ENCODE measurements around the gene TMED9.
"Not testable (repeated sequence)": the region's sequence is repeated elsewhere in the genome, so short reads cannot be mapped to it uniquely, and the experiment has no call there.

Gene TMED9

GRCh38 chr5:177557041-177557647 is 34.9 kb upstream of the TMED9 start:
- ATAC-seq (ENCODE audit: low read depth) = no peak
- H3K9me3 Mint-ChIP-seq = no peaks in the 10 kb centered on the region
- H3K27me3 Mint-ChIP-seq = no peaks in the 10 kb centered on the region
- no peak for DNase-seq (ENCODE audit: low spot score in 2 of 2)
- H3K4me3 Mint-ChIP-seq = no peak overlapping the region
- peaks cover 16% of the 10 kb centered on the region for H3K4me1 Mint-ChIP-seq
- no peaks in the 10 kb centered on the region for H3K36me3 Mint-ChIP-seq
- no peak overlapping the region for H3K27ac Mint-ChIP-seq

GRCh38 chr5:177557796-177558195 is 34.2 kb upstream of the TMED9 start:
- DNase-seq (ENCODE audit: low spot score in 2 of 2) = no peak
- no peaks in the 10 kb centered on the region for H3K9me3 Mint-ChIP-seq
- no peaks in the 10 kb centered on the region for H3K36me3 Mint-ChIP-seq
- no peaks in the 10 kb centered on the region for H3K27me3 Mint-ChIP-seq
- ATAC-seq (ENCODE audit: low read depth) = no peak
- no peak overlapping the region for H3K27ac Mint-ChIP-seq
- H3K4me1 Mint-ChIP-seq = peaks cover 11% of the 10 kb centered on the region
- H3K4me3 Mint-ChIP-seq = no peak overlapping the region

GRCh38 chr5:177559446-177559941 is 32.5 kb upstream of the TMED9 start:
- not testable (repeated sequence) for H3K27me3 Mint-ChIP-seq; H3K4me1 Mint-ChIP-seq; H3K27ac Mint-ChIP-seq; H3K36me3 Mint-ChIP-seq; DNase-seq (ENCODE audit: low spot score in 2 of 2); ATAC-seq (ENCODE audit: low read depth); H3K9me3 Mint-ChIP-seq; H3K4me3 Mint-ChIP-seq

- H3K9me3 Mint-ChIP-seq = no peaks in the 10 kb centered on the region
- no peak overlapping the region for H3K27ac Mint-ChIP-seq
- H3K4me3 Mint-ChIP-seq = no peak overlapping the region
- no peaks in the 10 kb centered on the region for H3K4me1 Mint-ChIP-seq
- DNase-seq (ENCODE audit: low spot score in 2 of 2) = no peak
- H3K27me3 Mint-ChIP-seq = peaks cover 14% of the 10 kb centered on the region
- no peak for ATAC-seq (ENCODE audit: low read depth)
- no peaks in the 10 kb centered on the region for H3K36me3 Mint-ChIP-seq
These were observed 27.0 kb upstream of the TMED9 start for GRCh38 chr5:177565046-177565445.

- Mint-ChIP-seq H3K36me3 (peaks cover 2% of the 10 kb centered on the region), H3K4me1 (no peaks in the 10 kb centered on the region), H3K9me3 (peaks cover 1% of the 10 kb centered on the region), H3K27ac (no peak overlapping the region), H3K27me3 (peaks cover 14% of the 10 kb centered on the region), H3K4me3 (no peak overlapping the region)
- ATAC-seq (ENCODE audit: low read depth) = no peak
- DNase-seq (ENCODE audit: low spot score in 2 of 2) = no peak
These were observed 23.7 kb upstream of the TMED9 start for GRCh38 chr5:177568326-177568725.

GRCh38 chr5:177569894-177570293 is 22.1 kb upstream of the TMED9 start:
- H3K4me1 Mint-ChIP-seq = no peaks in the 10 kb centered on the region
- H3K36me3 Mint-ChIP-seq = peaks cover 2% of the 10 kb centered on the region
- peaks cover 1% of the 10 kb centered on the region for H3K9me3 Mint-ChIP-seq
- H3K27me3 Mint-ChIP-seq = peaks cover 14% of the 10 kb centered on the region
- H3K4me3 Mint-ChIP-seq = no peak overlapping the region
- no peak for ATAC-seq (ENCODE audit: low read depth)
- no peak overlapping the region for H3K27ac Mint-ChIP-seq
- DNase-seq (ENCODE audit: low spot score in 2 of 2) = no peak

- ATAC-seq (ENCODE audit: low read depth) (no peak), DNase-seq (ENCODE audit: low spot score in 2 of 2) (no peak)
- no peaks in the 10 kb centered on the region for H3K27me3 Mint-ChIP-seq
- H3K4me1 Mint-ChIP-seq = no peaks in the 10 kb centered on the region
- H3K9me3 Mint-ChIP-seq = peaks cover 1% of the 10 kb centered on the region
- H3K36me3 Mint-ChIP-seq = peaks cover 2% of the 10 kb centered on the region
- no peak overlapping the region for H3K27ac Mint-ChIP-seq
- H3K4me3 Mint-ChIP-seq = no peak overlapping the region
These were observed 16.5 kb upstream of the TMED9 start for GRCh38 chr5:177575488-177575887.

- H3K4me3 Mint-ChIP-seq = no peak overlapping the region
- H3K27me3 Mint-ChIP-seq = no peaks in the 10 kb centered on the region
- ATAC-seq (ENCODE audit: low read depth) = no peak
- H3K27ac Mint-ChIP-seq = no peak overlapping the region
- peaks cover 2% of the 10 kb centered on the region for H3K36me3 Mint-ChIP-seq
- DNase-seq (ENCODE audit: low spot score in 2 of 2) = no peak
- H3K9me3 Mint-ChIP-seq = peaks cover 1% of the 10 kb centered on the region
- H3K4me1 Mint-ChIP-seq = no peaks in the 10 kb centered on the region
These were observed 15.8 kb upstream of the TMED9 start for GRCh38 chr5:177576169-177576568.

- no peaks in the 10 kb centered on the region for H3K27me3 Mint-ChIP-seq
- no peaks in the 10 kb centered on the region for H3K36me3 Mint-ChIP-seq
- no peak overlapping the region for H3K27ac Mint-ChIP-seq
- DNase-seq (ENCODE audit: low spot score in 2 of 2) (no peak), ATAC-seq (ENCODE audit: low read depth) (no peak)
- no peaks in the 10 kb centered on the region for H3K9me3 Mint-ChIP-seq
- H3K4me3 Mint-ChIP-seq = no peak overlapping the region
- no peaks in the 10 kb centered on the region for H3K4me1 Mint-ChIP-seq
These were observed 13.7 kb upstream of the TMED9 start for GRCh38 chr5:177578316-177578715.

- H3K27ac Mint-ChIP-seq = no peak overlapping the region
- peaks cover 5% of the 10 kb centered on the region for H3K27me3 Mint-ChIP-seq
- ATAC-seq (ENCODE audit: low read depth) (no peak), DNase-seq (ENCODE audit: low spot score in 2 of 2) (no peak)
- H3K36me3 Mint-ChIP-seq = peaks cover 2% of the 10 kb centered on the region
- H3K4me3 Mint-ChIP-seq = no peak overlapping the region
- peaks cover 9% of the 10 kb centered on the region for H3K4me1 Mint-ChIP-seq
- no peaks in the 10 kb centered on the region for H3K9me3 Mint-ChIP-seq
These were observed 3.5 kb upstream of the TMED9 start for GRCh38 chr5:177588413-177588909.

- Mint-ChIP-seq H3K4me1 (peaks cover 12% of the 10 kb centered on the region), H3K9me3 (no peaks in the 10 kb centered on the region), H3K27me3 (peaks cover 1% of the 10 kb centered on the region), H3K27ac (no peak overlapping the region), H3K4me3 (no peak overlapping the region), H3K36me3 (peaks cover 17% of the 10 kb centered on the region)
- no peak for ATAC-seq (ENCODE audit: low read depth)
- DNase-seq (ENCODE audit: low spot score in 2 of 2) = no peak
These were observed 1.6 kb upstream of the TMED9 start for GRCh38 chr5:177590406-177590805.

- Mint-ChIP-seq H3K9me3 (no peaks in the 10 kb centered on the region), H3K27me3 (peaks cover 1% of the 10 kb centered on the region), H3K4me1 (peaks cover 9% of the 10 kb centered on the region), H3K4me3 (peak overlapping the region; percentile 98), H3K27ac (no peak overlapping the region), H3K36me3 (peaks cover 24% of the 10 kb centered on the region)
- DNase-seq (ENCODE audit: low spot score in 2 of 2) (no peak), ATAC-seq (ENCODE audit: low read depth) (no peak)
These were observed 353 bp upstream of the TMED9 start for GRCh38 chr5:177591690-177592009.

- no peak for ATAC-seq (ENCODE audit: low read depth)
- Mint-ChIP-seq H3K4me1 (peaks cover 9% of the 10 kb centered on the region), H3K4me3 (peak overlapping the region; percentile 98), H3K36me3 (peaks cover 24% of the 10 kb centered on the region), H3K9me3 (no peaks in the 10 kb centered on the region), H3K27me3 (peaks cover 1% of the 10 kb centered on the region), H3K27ac (no peak overlapping the region)
- no peak for DNase-seq (ENCODE audit: low spot score in 2 of 2)
These were observed 902 bp downstream of the TMED9 start for GRCh38 chr5:177592905-177593304.

- Mint-ChIP-seq H3K9me3 (no peaks in the 10 kb centered on the region), H3K4me3 (peak overlapping the region; percentile 73), H3K4me1 (peaks cover 12% of the 10 kb centered on the region), H3K27ac (peak overlapping the region; percentile 67), H3K36me3 (peaks cover 24% of the 10 kb centered on the region), H3K27me3 (peaks cover 1% of the 10 kb centered on the region)
- ATAC-seq (ENCODE audit: low read depth) (no peak), DNase-seq (ENCODE audit: low spot score in 2 of 2) (no peak)
These were observed 1.5 kb downstream of the TMED9 start for GRCh38 chr5:177593511-177593910.

GRCh38 chr5:177594071-177594470 is 2.1 kb downstream of the TMED9 start:
- Mint-ChIP-seq H3K4me3 (no peak overlapping the region), H3K27ac (no peak overlapping the region), H3K36me3 (peaks cover 24% of the 10 kb centered on the region), H3K27me3 (peaks cover 1% of the 10 kb centered on the region), H3K4me1 (peaks cover 15% of the 10 kb centered on the region), H3K9me3 (no peaks in the 10 kb centered on the region)
- DNase-seq (ENCODE audit: low spot score in 2 of 2) (no peak), ATAC-seq (ENCODE audit: low read depth) (no peak)
